Epithelial cell of proximal tubule (primary cell): ENCODE measurements around the gene POMT1. TPM values are rescaled to one million over a fixed set of nuclear protein-coding genes. Genes with fewer than 3 reads are reported as not detected.

Experiments used
- DNase-seq: peaks from one replicate; pipeline ENCODE4 v3.0.0-alpha.2; 2011; ENCODE audit warnings: low read depth
- H3K4me3 ChIP-seq: 2 replicates; pipeline ENCODE4 v1.5.1; 2011; ENCODE audit warnings: low read depth, mild to moderate bottlenecking, low read length
- total RNA-seq: library from RNA; depleted of rRNA; stranded (reverse); fragments of >200 nt; gene quantifications from 2 replicates; pipeline ENCODE4 v1.2.3, GENCODE V29; 2015
- TF ChIP-seq, protein P1 (sequence below): conservative IDR thresholded peaks from 2 replicates; pipeline ENCODE4 v1.5.1; 2012; ENCODE audit warnings: low read depth, mild to moderate bottlenecking, low read length

The POMT1 gene
- total RNA-seq, 1 donor from 2014 or later, result 20.9 TPM

GRCh38 chr9:131518553-131518952 lies 15.8 kb downstream of the POMT1 start:
- H3K4me3 ChIP-seq, result no peak overlapping the region
- DNase-seq, result no peak
- TF ChIP-seq, protein P1, sequence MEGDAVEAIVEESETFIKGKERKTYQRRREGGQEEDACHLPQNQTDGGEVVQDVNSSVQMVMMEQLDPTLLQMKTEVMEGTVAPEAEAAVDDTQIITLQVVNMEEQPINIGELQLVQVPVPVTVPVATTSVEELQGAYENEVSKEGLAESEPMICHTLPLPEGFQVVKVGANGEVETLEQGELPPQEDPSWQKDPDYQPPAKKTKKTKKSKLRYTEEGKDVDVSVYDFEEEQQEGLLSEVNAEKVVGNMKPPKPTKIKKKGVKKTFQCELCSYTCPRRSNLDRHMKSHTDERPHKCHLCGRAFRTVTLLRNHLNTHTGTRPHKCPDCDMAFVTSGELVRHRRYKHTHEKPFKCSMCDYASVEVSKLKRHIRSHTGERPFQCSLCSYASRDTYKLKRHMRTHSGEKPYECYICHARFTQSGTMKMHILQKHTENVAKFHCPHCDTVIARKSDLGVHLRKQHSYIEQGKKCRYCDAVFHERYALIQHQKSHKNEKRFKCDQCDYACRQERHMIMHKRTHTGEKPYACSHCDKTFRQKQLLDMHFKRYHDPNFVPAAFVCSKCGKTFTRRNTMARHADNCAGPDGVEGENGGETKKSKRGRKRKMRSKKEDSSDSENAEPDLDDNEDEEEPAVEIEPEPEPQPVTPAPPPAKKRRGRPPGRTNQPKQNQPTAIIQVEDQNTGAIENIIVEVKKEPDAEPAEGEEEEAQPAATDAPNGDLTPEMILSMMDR, result no peak

- TF ChIP-seq, protein P1, result no peak
- DNase-seq, result no peak
- no peak overlapping the region for H3K4me3 ChIP-seq
Measured at GRCh38 chr9:131520503-131520902, 17.8 kb downstream of the POMT1 start.

GRCh38 chr9:131521203-131521602 lies 18.5 kb downstream of the POMT1 start:
- DNase-seq, result no peak
- TF ChIP-seq, protein P1, result no peak
- H3K4me3 ChIP-seq, result no peak overlapping the region

DNA sequence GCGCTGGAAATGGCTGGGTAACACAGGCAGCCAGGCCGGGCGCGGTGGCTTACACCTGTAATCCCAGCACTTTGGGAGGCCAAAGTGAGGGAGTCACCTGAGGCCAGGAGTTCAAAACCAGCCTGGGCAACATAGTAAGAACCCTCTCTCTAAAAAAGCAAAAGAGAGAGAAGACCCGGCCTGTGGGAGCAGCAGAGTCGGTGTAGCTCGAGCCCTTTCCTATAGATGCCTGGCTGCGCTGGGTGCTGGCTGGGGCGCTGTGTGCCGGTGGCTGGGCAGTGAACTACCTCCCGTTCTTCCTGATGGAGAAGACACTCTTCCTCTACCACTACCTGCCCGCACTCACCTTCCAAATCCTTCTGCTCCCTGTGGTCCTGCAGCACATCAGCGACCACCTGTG lies 19.1 kb downstream of the POMT1 start:
- no peak for DNase-seq
- no peak overlapping the region for H3K4me3 ChIP-seq
- TF ChIP-seq, protein P1, result no peak

- no peak for DNase-seq
- H3K4me3 ChIP-seq, result no peak overlapping the region
- TF ChIP-seq, protein P1, result no peak
Measured at GRCh38 chr9:131522257-131523085, 19.8 kb downstream of the POMT1 start.

DNA sequence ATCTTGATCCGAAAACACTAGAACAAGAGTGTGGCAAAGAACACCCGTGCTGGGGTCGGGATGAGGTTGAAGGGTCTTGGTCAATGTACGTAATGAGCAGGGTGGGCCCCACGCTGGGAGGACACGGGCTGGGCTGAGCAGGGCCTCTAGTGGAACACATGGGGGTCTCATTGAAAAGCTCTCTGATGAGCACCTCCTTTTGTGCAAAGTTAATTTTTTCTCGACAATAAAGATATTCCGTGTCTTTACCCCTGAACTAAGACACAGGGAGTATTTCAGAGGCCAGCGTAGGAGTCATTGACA lies 20.3 kb downstream of the POMT1 start:
- TF ChIP-seq, protein P1, result no peak
- DNase-seq, result no peak
- no peak overlapping the region for H3K4me3 ChIP-seq
